Fibroblast of pulmonary artery (primary cell): Measurements from ENCODE around the gene LBX1.

Experiments used
- DNase-seq: peaks from one replicate; pipeline ENCODE4 v3.0.0-alpha.2; 2010; ENCODE audit warnings: low read depth
- H3K4me3 ChIP-seq: replicated peaks from 2 replicates; pipeline ENCODE4 v1.5.1; 2011; ENCODE audit warnings: low read depth, mild to moderate bottlenecking, control low read depth, low read length, moderate library complexity
- CTCF ChIP-seq: IDR thresholded peaks from 2 replicates; pipeline ENCODE4 v1.5.1; 2011; ENCODE audit warnings: mild to moderate bottlenecking, control low read depth, low read length, inconsistent platforms; ENCODE audit errors: missing control alignments

The LBX1 gene

GRCh38 chr10:101221963-101222531 lies 7.2 kb downstream of the LBX1 start:
- H3K4me3 ChIP-seq: no peak overlapping the region
- no peak for DNase-seq
- TF ChIP-seq CTCF: no peak

GRCh38 chr10:101221549-101221948 lies 7.7 kb downstream of the LBX1 start:
- no peak for TF ChIP-seq CTCF
- no peak for DNase-seq
- no peak overlapping the region for H3K4me3 ChIP-seq

- no peak overlapping the region for H3K4me3 ChIP-seq
- no peak for DNase-seq
Measured at GRCh38 chr10:101219946-101220451, 9.3 kb downstream of the LBX1 start.

GRCh38 chr10:101219139-101219945 lies 9.9 kb downstream of the LBX1 start:
- no peak for TF ChIP-seq CTCF
- DNase-seq: no peak

More at GRCh38 chr10:101219946-101220451, 9.3 kb downstream of the LBX1 start:
- TF ChIP-seq CTCF: no peak

GRCh38 chr10:101218351-101219138 lies 10.7 kb downstream of the LBX1 start:
- DNase-seq: no peak
- H3K4me3 ChIP-seq: no peak overlapping the region
- no peak for TF ChIP-seq CTCF

More at GRCh38 chr10:101219139-101219945, 9.9 kb downstream of the LBX1 start:
- no peak overlapping the region for H3K4me3 ChIP-seq

GRCh38 chr10:101217450-101218281 lies 11.6 kb downstream of the LBX1 start:
- TF ChIP-seq CTCF: peak; percentile 37
- peak; percentile 45 for DNase-seq
- H3K4me3 ChIP-seq: no peak overlapping the region
